ENCODE measurements around the gene RAB27B. TPM values are rescaled to one million over a fixed set of nuclear protein-coding genes. Genes with fewer than 3 reads are reported as not detected.
A peak's percentile ranks its signal among the peaks of the same experiment; 100 is the strongest.

RAB27B gene
- total and polyA plus RNA-seq, 5 experiments from 2014 or later, result 0.05 to 1.8 (median 0.57) TPM; not detected in 2

- ATAC-seq (no peak), DNase-seq (no peak)
- no peaks in the 10 kb centered on the region for H3K36me3 Mint-ChIP-seq
- POLR2A ChIA-PET, result no interaction called here
- H3K4me3 Mint-ChIP-seq, result no peak overlapping the region
- H3K4me1 Mint-ChIP-seq, result no peaks in the 10 kb centered on the region
- peaks cover 0 to 10% (median 4%) of the 10 kb centered on the region in 5 donors for H3K27me3 Mint-ChIP-seq
- H3K9me3 Mint-ChIP-seq, result peaks cover 0 to 8% (median 0%) of the 10 kb centered on the region in 9 donors
- H3K27ac Mint-ChIP-seq, result no peak overlapping the region
Measured at GRCh38 chr18:54906331-54907185, 78.3 kb downstream of the RAB27B start.

DNA sequence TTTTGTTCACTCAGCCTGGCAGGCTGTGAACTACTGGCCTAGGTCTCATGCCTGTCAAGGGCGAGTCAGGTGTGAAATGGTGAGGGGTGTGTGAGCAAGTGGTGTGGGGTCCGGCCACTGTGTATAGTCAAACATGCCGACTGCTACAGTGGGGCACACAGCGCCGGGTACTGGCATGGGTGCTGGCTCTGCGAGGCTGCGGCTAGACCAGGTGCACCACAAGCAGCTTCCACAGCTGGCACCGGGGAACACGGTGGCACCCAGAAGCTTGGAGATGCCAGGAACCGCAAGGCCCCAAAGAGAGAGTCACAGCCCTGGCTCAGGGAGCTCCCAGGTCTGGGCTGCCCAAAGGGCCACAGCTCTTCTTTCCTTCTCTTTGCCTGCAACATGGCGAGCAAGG is 81.3 kb downstream of the RAB27B start:
- Mint-ChIP-seq H3K9me3 (peaks cover 0 to 6% (median 0%) of the 10 kb centered on the region in 9 donors), H3K4me3 (no peak overlapping the region), H3K27ac (peak overlapping the region in 1 of 10 donors; percentile 53), H3K36me3 (no peaks in the 10 kb centered on the region), H3K27me3 (peaks cover 0 to 10% (median 4%) of the 10 kb centered on the region in 5 donors), H3K4me1 (no peaks in the 10 kb centered on the region)
- ATAC-seq, result no peak
- POLR2A ChIA-PET, result no interaction called here
- DNase-seq, result no peak

GRCh38 chr18:54910161-54910919 is 82.1 kb downstream of the RAB27B start:
- Mint-ChIP-seq H3K9me3 (peaks cover 0 to 4% (median 0%) of the 10 kb centered on the region in 9 donors), H3K36me3 (no peaks in the 10 kb centered on the region), H3K4me3 (no peak overlapping the region), H3K4me1 (no peaks in the 10 kb centered on the region), H3K27me3 (peaks cover 0 to 5% (median 4%) of the 10 kb centered on the region in 5 donors), H3K27ac (no peak overlapping the region)
- DNase-seq (no peak), ATAC-seq (no peak)
- POLR2A ChIA-PET, result interaction anchor here (0.5 kb wide), 1 partner anchor 14 kb away, joined by 3 read pairs; no protein-coding TSS in a partner anchor

GRCh38 chr18:54911551-54911950 is 83.3 kb downstream of the RAB27B start:
- Mint-ChIP-seq H3K4me1 (no peaks in the 10 kb centered on the region), H3K27me3 (peaks cover 0 to 5% (median 3%) of the 10 kb centered on the region in 5 donors), H3K27ac (no peak overlapping the region), H3K4me3 (no peak overlapping the region), H3K9me3 (peaks cover 0 to 2% (median 0%) of the 10 kb centered on the region in 9 donors), H3K36me3 (no peaks in the 10 kb centered on the region)
- ATAC-seq (no peak), DNase-seq (no peak)
- POLR2A ChIA-PET, result no interaction called here

DNA sequence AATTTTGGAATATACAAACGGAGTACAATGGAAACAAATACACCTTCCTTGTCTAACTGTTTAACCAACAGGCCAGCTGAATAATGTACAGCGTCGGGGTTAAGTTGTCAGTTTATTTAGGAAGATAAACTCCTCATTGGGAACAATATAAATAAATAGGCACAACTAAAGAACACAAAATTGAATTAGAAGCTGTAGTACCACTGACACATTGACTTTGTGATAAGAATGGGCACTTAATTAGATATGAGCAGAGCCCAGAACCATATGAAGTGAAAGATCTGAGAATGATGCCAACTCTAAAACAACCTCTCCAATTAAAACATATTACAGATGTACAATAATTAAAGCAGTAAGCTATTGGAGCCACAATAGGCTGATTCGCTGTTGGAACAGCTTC is 86.5 kb downstream of the RAB27B start:
- Mint-ChIP-seq H3K27me3 (peaks cover 0 to 3% (median 0%) of the 10 kb centered on the region in 5 donors), H3K36me3 (no peaks in the 10 kb centered on the region), H3K9me3 (no peaks in the 10 kb centered on the region), H3K4me3 (no peak overlapping the region), H3K27ac (no peak overlapping the region), H3K4me1 (no peaks in the 10 kb centered on the region)
- DNase-seq (no peak), ATAC-seq (no peak)
- POLR2A ChIA-PET, result no interaction called here

- no peak for DNase-seq
- Mint-ChIP-seq H3K4me3 (no peak overlapping the region), H3K9me3 (peaks cover 0 to 1% (median 0%) of the 10 kb centered on the region in 9 donors), H3K36me3 (no peaks in the 10 kb centered on the region), H3K4me1 (no peaks in the 10 kb centered on the region), H3K27ac (no peak overlapping the region), H3K27me3 (peaks cover 0 to 3% (median 0%) of the 10 kb centered on the region in 5 donors)
- POLR2A ChIA-PET, result no interaction called here
- no peak for ATAC-seq
Measured at GRCh38 chr18:54916507-54916906, 88.2 kb downstream of the RAB27B start.

DNA sequence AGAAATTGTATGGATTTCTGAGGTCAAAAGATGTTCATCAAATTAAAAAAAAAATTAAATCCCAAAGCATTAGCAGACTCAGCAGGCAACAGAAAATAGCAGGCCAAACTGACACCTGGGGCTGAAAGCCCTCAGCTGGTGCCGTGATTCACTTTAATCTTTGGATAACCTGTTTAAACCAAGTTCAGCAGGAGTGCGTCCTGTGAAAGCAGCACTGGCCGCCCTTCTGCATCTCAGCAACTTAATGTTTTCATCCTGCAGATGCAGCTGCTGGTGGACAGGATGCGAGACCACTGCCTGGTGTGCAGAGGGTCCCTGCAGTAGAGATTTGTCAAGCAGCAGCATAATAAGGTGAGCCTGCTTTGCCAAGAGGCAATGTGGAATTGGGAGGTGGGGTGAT is 89.8 kb downstream of the RAB27B start:
- H3K4me3 Mint-ChIP-seq, result no peak overlapping the region
- DNase-seq, result no peak

DNA sequence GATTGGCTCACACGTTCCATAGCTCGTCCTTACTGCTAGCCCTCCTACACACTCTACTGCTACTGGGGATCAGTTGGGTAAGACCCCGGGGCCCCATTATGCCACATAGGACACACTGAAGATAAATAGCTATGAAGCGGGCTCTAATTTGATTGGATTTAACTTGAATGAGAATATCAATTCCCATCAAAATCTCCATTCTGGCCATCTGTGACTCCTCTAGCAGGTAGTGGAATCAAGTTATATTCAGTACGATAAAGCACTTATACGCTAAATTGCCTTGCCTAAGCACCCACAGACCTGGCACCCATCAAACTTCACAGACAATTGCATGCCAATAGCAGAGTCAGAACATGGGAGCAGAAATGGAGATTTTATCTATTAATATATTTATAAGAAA is 91.1 kb downstream of the RAB27B start:
- H3K27ac Mint-ChIP-seq, result no peak overlapping the region
- DNase-seq, result no peak
- POLR2A ChIA-PET, result no interaction called here
- ATAC-seq, result no peak
- H3K9me3 Mint-ChIP-seq, result peaks cover 0 to 1% (median 0%) of the 10 kb centered on the region in 9 donors
- H3K27me3 Mint-ChIP-seq, result peaks cover 0 to 3% (median 0%) of the 10 kb centered on the region in 5 donors
- no peak overlapping the region for H3K4me3 Mint-ChIP-seq
- H3K36me3 Mint-ChIP-seq, result no peaks in the 10 kb centered on the region
- no peaks in the 10 kb centered on the region for H3K4me1 Mint-ChIP-seq

More for the DNA sequence above, 89.8 kb downstream of the RAB27B start:
- no peaks in the 10 kb centered on the region for H3K4me1 Mint-ChIP-seq
- H3K27me3 Mint-ChIP-seq, result peaks cover 0 to 3% (median 0%) of the 10 kb centered on the region in 5 donors
- H3K9me3 Mint-ChIP-seq, result peaks cover 0 to 1% (median 0%) of the 10 kb centered on the region in 9 donors
- no peak overlapping the region for H3K27ac Mint-ChIP-seq
- POLR2A ChIA-PET, result no interaction called here
- H3K36me3 Mint-ChIP-seq, result no peaks in the 10 kb centered on the region
- ATAC-seq, result no peak

- H3K36me3 Mint-ChIP-seq, result no peaks in the 10 kb centered on the region
- H3K4me1 Mint-ChIP-seq, result no peaks in the 10 kb centered on the region
- no peak overlapping the region for H3K4me3 Mint-ChIP-seq
- POLR2A ChIA-PET, result no interaction called here
- ATAC-seq (no peak), DNase-seq (no peak)
- peaks cover 0 to 3% (median 0%) of the 10 kb centered on the region in 5 donors for H3K27me3 Mint-ChIP-seq
- no peak overlapping the region for H3K27ac Mint-ChIP-seq
- peaks cover 0 to 1% (median 0%) of the 10 kb centered on the region in 9 donors for H3K9me3 Mint-ChIP-seq
Measured at GRCh38 chr18:54923339-54923956, 95.2 kb downstream of the RAB27B start.

DNA sequence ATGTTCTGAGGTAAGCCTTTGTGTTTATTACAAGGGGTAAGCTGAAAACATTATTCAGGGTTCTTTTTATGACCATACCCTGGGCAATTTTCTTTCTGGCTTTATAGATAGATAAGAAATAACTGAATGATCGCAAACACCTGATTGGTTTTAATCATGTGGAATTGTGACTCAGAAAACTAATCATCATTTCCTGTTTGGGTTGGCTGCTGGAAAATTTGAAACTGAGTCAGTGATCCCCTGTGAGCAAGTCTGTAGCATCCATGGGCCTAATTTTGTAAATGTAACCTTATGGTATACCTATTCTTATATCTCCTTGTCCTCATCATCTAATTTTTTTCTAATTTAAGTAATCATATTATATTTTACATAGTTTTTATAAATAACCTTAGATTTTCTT is 96.7 kb downstream of the RAB27B start:
- Mint-ChIP-seq H3K4me3 (no peak overlapping the region), H3K9me3 (peaks cover 0 to 1% (median 0%) of the 10 kb centered on the region in 9 donors), H3K36me3 (no peaks in the 10 kb centered on the region), H3K27me3 (no peaks in the 10 kb centered on the region), H3K4me1 (no peaks in the 10 kb centered on the region), H3K27ac (no peak overlapping the region)
- POLR2A ChIA-PET, result no interaction called here
- DNase-seq (no peak), ATAC-seq (no peak)

DNA sequence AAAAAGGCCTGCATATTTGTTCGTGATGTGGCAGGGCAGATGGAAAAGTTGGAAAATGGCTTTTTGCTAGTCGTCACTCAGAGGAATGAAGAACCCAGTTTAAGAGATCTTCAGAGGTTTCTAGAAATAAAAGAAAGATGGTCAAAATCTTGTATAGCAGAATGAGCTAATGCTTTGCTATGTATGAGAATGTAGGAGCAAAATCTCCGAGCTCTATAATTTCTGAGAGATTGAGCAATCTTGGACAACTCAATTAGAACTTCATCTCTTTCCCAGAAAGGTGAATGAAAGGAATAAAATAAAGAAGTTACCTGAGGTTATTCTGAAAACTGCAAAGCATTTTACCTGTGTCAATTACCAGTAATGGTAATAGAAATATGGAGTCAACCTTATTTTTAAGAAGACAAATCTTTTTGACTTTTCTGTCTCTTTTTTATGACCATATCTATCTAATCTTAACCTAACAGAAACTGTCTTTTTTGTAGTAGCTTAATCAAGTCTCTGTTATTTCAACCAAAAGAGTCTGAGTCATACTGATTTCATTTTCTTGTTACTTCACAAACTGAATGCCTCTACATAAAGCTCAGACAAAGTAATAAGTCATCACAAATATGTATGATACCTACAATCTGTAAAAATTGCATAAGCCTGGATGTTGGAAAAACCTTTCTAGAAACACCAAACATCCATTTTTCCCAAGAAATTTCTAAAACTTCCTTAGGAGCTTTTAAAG is 98.5 kb downstream of the RAB27B start:
- no peaks in the 10 kb centered on the region for H3K27me3 Mint-ChIP-seq
- POLR2A ChIA-PET, result no interaction called here
- H3K27ac Mint-ChIP-seq, result no peak overlapping the region
- no peaks in the 10 kb centered on the region for H3K4me1 Mint-ChIP-seq
- H3K9me3 Mint-ChIP-seq, result no peaks in the 10 kb centered on the region
- H3K36me3 Mint-ChIP-seq, result no peaks in the 10 kb centered on the region
- ATAC-seq, result no peak
- no peak for DNase-seq
- H3K4me3 Mint-ChIP-seq, result no peak overlapping the region

GRCh38 chr18:54928236-54928635 is 100.0 kb downstream of the RAB27B start:
- POLR2A ChIA-PET, result no interaction called here
- H3K36me3 Mint-ChIP-seq, result no peaks in the 10 kb centered on the region
- H3K27ac Mint-ChIP-seq, result no peak overlapping the region
- H3K4me3 Mint-ChIP-seq, result no peak overlapping the region
- H3K4me1 Mint-ChIP-seq, result no peaks in the 10 kb centered on the region
- ATAC-seq, result no peak
- no peaks in the 10 kb centered on the region for H3K9me3 Mint-ChIP-seq
- DNase-seq, result no peak
- H3K27me3 Mint-ChIP-seq, result peaks cover 0 to 3% (median 0%) of the 10 kb centered on the region in 5 donors
